ENCODE data around the gene OR5H14. TPM values are rescaled to one million over a fixed set of nuclear protein-coding genes. Genes with fewer than 3 reads are reported as not detected.

OR5H14 gene
- total RNA-seq, 1 experiment from 2014 or later = not detected

- Histone ChIP-seq H2BK12ac (ENCODE audit: insufficient read length, low read depth, low read length) (no peak overlapping the region), H3K14ac (ENCODE audit: insufficient read depth, low read length) (no peak overlapping the region), H3K4me1 (ENCODE audit: insufficient read depth, low read length) (peaks cover 3% of the 10 kb centered on the region; the same call in 1 of the 2 replicates), H3K9me3 (ENCODE audit: control insufficient read depth, low read depth, low read length) (no peaks in the 10 kb centered on the region), H3K56ac (ENCODE audit: insufficient read length, low read depth, low read length) (no peak overlapping the region), H2BK15ac (ENCODE audit: low read depth, low read length) (no peak overlapping the region), H2AK5ac (ENCODE audit: insufficient read length, low read length) (no peak overlapping the region), H3K4me2 (ENCODE audit: insufficient read depth, insufficient read length, low read length) (no peak overlapping the region), H2BK5ac (ENCODE audit: insufficient read length, low read length) (no peak overlapping the region), H2BK20ac (ENCODE audit: low read depth, low read length, poor library complexity, severe bottlenecking) (no peak overlapping the region), H3K79me1 (ENCODE audit: insufficient read depth, low read depth, low read length, poor library complexity, severe bottlenecking) (no peaks in the 10 kb centered on the region), H3K23ac (ENCODE audit: insufficient read length, low read depth, low read length) (no peak overlapping the region), H3K27me3 (ENCODE audit: insufficient read depth, low read length) (no peaks in the 10 kb centered on the region), H3T11ph (ENCODE audit: low read length) (no peak overlapping the region), H4K20me1 (ENCODE audit: control insufficient read depth, insufficient read depth, insufficient read length) (no peaks in the 10 kb centered on the region), H4K91ac (ENCODE audit: insufficient read length, low read depth, low read length) (no peak overlapping the region), H3K9ac (ENCODE audit: extremely low read depth, insufficient read length, low read length) (no peak overlapping the region), H3K4ac (ENCODE audit: low read depth, low read length) (no peak overlapping the region), H3K23me2 (ENCODE audit: insufficient read length, low read depth, low read length, poor library complexity, severe bottlenecking) (no peaks in the 10 kb centered on the region), H2AFZ (ENCODE audit: low read length) (no peak overlapping the region), H3K79me2 (ENCODE audit: insufficient read depth, low read length) (no peaks in the 10 kb centered on the region), H3K18ac (ENCODE audit: insufficient read length, low read depth, low read length) (no peak overlapping the region), H2BK120ac (ENCODE audit: low read depth, low read length, poor library complexity, severe bottlenecking) (no peak overlapping the region), H4K8ac (replicated peaks; ENCODE audit: insufficient read length, low read depth, low read length) (no peak overlapping the region), H3K27ac (ENCODE audit: insufficient read length, low read depth, low read length) (no peak overlapping the region), H4K5ac (ENCODE audit: insufficient read length, low read depth, low read length) (no peak overlapping the region)
- Mint-ChIP-seq H3K9me3 (peaks cover 0 to 3% of the 10 kb centered on the region in 2 experiments; a peak in 1 of 5 replicates), H3K27me3 (ENCODE audit: low read depth) (no peaks in the 10 kb centered on the region), H3K27ac (no peak overlapping the region), H3K4me3 (no peak overlapping the region), H3K36me3 (ENCODE audit: insufficient read depth in 1 of 3, low read depth in 3 of 3) (peaks cover 0 to 6% (median 0%) of the 10 kb centered on the region in 3 experiments; a peak in 4 of 7 replicates), H3K4me1 (peaks cover 27 to 46% of the 10 kb centered on the region in 2 experiments)
- TF ChIP-seq CTCF (conservative IDR thresholded peaks at IDR 0.05) = peak; percentile 63
- peak; percentile 33 for DNase-seq
Observed at GRCh38 chr3:98185180-98185579, 37.9 kb downstream of the OR5H14 start.

Measured in H9 (cell line).